T-helper 17 cell (primary cell): ENCODE measurements around the gene HACD2. TPM values are rescaled to one million over a fixed set of nuclear protein-coding genes. Genes with fewer than 3 reads are reported as not detected.
A peak's percentile ranks its signal among the peaks of the same experiment; 100 is the strongest.

Experiments used
- ATAC-seq: fragments of 150-1000 bp; cut with Tn5 transposase; 2 replicates; pipeline ENCODE4 v1.10.0; 2021; ENCODE audit warnings: mild to moderate bottlenecking, moderate library complexity
- DNase-seq, 3 donors: peaks; one replicate each; pipeline versions ENCODE4 v3.0.0 to v3.0.0-alpha.2; 2020 to 2021
- H3K9me3 ChIP-seq: one replicate; pipeline ENCODE4 v1.7.0; 2013; ENCODE audit warnings: low read length, mild to moderate bottlenecking; ENCODE audit not compliant: control insufficient read depth, poor library complexity, severe bottlenecking
- H3K27ac Mint-ChIP-seq: one replicate; pipeline ENCODE4 v1.8.0; 2022; ENCODE audit warnings: mild to moderate bottlenecking, moderate library complexity, mixed read lengths
- H3K27me3 Mint-ChIP-seq: one replicate; pipeline ENCODE4 v1.8.0; 2022; ENCODE audit warnings: mixed read lengths
- H3K36me3 Mint-ChIP-seq: one replicate; pipeline ENCODE4 v1.8.0; 2022; ENCODE audit warnings: low read depth, mixed read lengths
- H3K4me1 Mint-ChIP-seq: one replicate; pipeline ENCODE4 v1.8.0; 2022; ENCODE audit warnings: mild to moderate bottlenecking, mixed read lengths
- H3K4me3 Mint-ChIP-seq: one replicate; pipeline ENCODE4 v1.8.0; 2022; ENCODE audit warnings: mild to moderate bottlenecking, moderate library complexity, mixed read lengths
- total RNA-seq, 4 donors: library from RNA in 2 of 4; stranded (reverse) in 2 of 4; gene quantifications; one replicate each; pipeline ENCODE4 v1.2.3 and lab custom pipeline; 2022 to 2026

Gene HACD2
- total RNA-seq, 2 donors from 2014 or later, result 16.2 to 18.9 TPM

- ATAC-seq, result no peak
- no peak overlapping the region for H3K27ac Mint-ChIP-seq
- peak overlapping the region; percentile 47 for H3K4me3 Mint-ChIP-seq
- no peaks in the 10 kb centered on the region for H3K27me3 Mint-ChIP-seq
- H3K9me3 ChIP-seq, result no peaks in the 10 kb centered on the region
- H3K4me1 Mint-ChIP-seq, result peaks cover 12% of the 10 kb centered on the region
- H3K36me3 Mint-ChIP-seq, result peaks cover 2% of the 10 kb centered on the region
- DNase-seq, result no peak
Measured at GRCh38 chr3:123582315-123582714, 2.5 kb downstream of the HACD2 start.

DNA sequence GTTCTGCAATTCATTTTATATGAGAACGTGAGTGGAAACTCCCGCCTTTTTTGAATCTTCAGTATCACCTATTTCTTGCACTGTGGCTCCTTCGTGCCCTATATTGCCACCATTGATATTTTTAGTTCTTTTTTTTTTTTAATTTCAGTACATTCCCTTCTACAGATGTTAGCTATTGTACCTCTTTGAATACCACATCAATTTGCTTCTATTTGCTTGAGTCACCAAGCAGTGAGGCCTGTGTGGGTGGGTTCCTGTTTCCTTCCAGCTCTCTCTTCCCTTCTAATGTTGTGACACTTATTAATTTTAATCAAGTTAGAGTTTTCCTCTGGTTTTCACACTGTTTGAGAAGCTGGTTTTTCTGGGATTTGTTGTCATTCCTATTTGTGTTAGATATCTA lies 8.7 kb downstream of the HACD2 start:
- no peaks in the 10 kb centered on the region for H3K9me3 ChIP-seq
- H3K4me1 Mint-ChIP-seq, result peaks cover 6% of the 10 kb centered on the region
- H3K36me3 Mint-ChIP-seq, result peaks cover 4% of the 10 kb centered on the region
- no peak overlapping the region for H3K4me3 Mint-ChIP-seq
- no peaks in the 10 kb centered on the region for H3K27me3 Mint-ChIP-seq
- H3K27ac Mint-ChIP-seq, result no peak overlapping the region
- DNase-seq, result no peak
- ATAC-seq, result peak; percentile 40

- no peaks in the 10 kb centered on the region for H3K9me3 ChIP-seq
- peaks cover 14% of the 10 kb centered on the region for H3K4me1 Mint-ChIP-seq
- no peak overlapping the region for H3K4me3 Mint-ChIP-seq
- peaks cover 2% of the 10 kb centered on the region for H3K36me3 Mint-ChIP-seq
- H3K27me3 Mint-ChIP-seq, result no peaks in the 10 kb centered on the region
- no peak overlapping the region for H3K27ac Mint-ChIP-seq
- ATAC-seq (no peak), DNase-seq (no peak)
Measured at GRCh38 chr3:123571973-123572365, 12.9 kb downstream of the HACD2 start.

DNA sequence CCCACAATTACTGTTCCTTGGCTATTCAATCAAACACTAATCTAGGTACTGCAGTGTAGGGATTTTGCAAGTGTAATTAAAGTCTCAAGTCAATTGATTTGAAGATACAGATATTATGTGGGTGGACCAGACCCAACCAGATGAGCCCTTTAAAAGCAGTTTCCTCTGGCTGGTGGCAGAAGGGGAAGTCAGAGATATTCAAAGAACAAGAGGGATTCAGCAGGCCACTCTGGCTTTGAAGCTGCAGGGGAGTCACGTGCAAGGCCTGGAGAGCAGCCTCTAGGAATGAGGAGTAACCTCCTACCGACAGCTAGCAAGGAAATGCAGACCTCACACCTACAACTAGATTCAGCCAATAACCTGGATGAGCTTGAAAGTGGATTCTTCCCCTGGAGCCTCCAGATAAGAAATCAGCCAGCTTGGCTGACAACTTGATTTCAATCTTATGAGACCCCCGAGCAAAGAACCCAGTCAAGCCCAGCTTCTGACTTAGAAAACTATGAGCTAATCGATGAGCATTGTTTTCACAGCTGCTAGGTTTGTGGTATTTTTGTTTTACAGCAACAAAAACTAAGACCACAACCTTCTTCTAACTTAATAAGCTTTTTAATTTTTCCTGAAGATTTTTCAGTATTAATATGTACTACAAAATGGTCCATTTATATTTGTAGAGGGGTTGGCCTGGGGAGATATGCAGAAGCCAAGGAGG lies 13.4 kb downstream of the HACD2 start:
- no peak overlapping the region for H3K27ac Mint-ChIP-seq

GRCh38 chr3:123568875-123569274 lies 16.0 kb downstream of the HACD2 start:
- Mint-ChIP-seq H3K4me3 (no peak overlapping the region), H3K36me3 (peaks cover 6% of the 10 kb centered on the region), H3K4me1 (peaks cover 17% of the 10 kb centered on the region), H3K27ac (no peak overlapping the region), H3K27me3 (no peaks in the 10 kb centered on the region)
- no peak for ATAC-seq
- DNase-seq, result no peak
- H3K9me3 ChIP-seq, result no peaks in the 10 kb centered on the region

More for the DNA sequence above, 13.4 kb downstream of the HACD2 start:
- H3K4me1 Mint-ChIP-seq, result peaks cover 9% of the 10 kb centered on the region
- ATAC-seq (no peak), DNase-seq (no peak)
- H3K4me3 Mint-ChIP-seq, result no peak overlapping the region
- no peaks in the 10 kb centered on the region for H3K27me3 Mint-ChIP-seq
- no peaks in the 10 kb centered on the region for H3K9me3 ChIP-seq
- no peaks in the 10 kb centered on the region for H3K36me3 Mint-ChIP-seq

DNA sequence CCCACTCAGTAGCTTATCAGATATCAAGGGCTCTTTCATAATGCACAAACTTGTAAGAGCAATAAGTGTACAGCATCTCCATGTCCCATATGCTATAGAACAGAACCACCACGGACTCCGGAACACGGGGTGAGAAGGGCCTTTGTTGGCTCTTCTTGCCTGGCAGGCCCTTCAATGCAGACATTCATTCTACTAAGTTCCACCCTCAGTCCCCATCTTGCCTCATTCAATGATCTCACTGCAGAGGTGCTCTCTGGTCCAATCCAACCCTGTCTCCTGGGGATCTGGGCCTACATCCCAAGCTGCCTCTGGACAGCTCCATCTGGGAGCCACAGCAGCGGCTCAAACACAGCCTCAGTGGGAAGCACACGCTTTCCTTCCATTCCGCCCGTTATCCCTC lies 16.8 kb downstream of the HACD2 start:
- H3K9me3 ChIP-seq, result no peaks in the 10 kb centered on the region
- DNase-seq (no peak), ATAC-seq (no peak)
- H3K4me1 Mint-ChIP-seq, result peaks cover 22% of the 10 kb centered on the region
- H3K27ac Mint-ChIP-seq, result no peak overlapping the region
- H3K4me3 Mint-ChIP-seq, result no peak overlapping the region
- H3K36me3 Mint-ChIP-seq, result peaks cover 8% of the 10 kb centered on the region
- H3K27me3 Mint-ChIP-seq, result no peaks in the 10 kb centered on the region

- Mint-ChIP-seq H3K36me3 (peaks cover 8% of the 10 kb centered on the region), H3K4me3 (no peak overlapping the region), H3K27ac (peak overlapping the region; percentile 86), H3K4me1 (peaks cover 27% of the 10 kb centered on the region), H3K27me3 (no peaks in the 10 kb centered on the region)
- no peak for DNase-seq
- no peak for ATAC-seq
- no peaks in the 10 kb centered on the region for H3K9me3 ChIP-seq
Measured at GRCh38 chr3:123564056-123564455, 20.8 kb downstream of the HACD2 start.

DNA sequence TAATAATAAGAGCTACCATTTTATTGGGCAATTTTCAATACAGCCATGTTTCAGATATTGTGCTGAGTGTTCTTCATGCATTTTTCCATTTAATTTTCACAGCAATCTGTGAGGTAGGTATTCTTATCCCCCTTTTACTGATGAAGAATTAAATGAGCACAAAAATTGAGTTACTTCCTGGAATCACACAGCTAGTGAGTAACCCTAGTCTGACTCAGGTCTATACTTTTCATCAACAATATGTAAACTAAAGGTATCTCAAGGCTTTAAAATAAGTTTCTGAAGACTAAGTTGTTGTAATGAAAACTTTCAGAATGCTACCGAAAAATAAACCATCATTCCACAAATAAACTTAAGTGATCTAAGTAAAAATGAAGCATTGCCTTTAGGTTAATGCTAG lies 22.3 kb downstream of the HACD2 start:
- Mint-ChIP-seq H3K27me3 (no peaks in the 10 kb centered on the region), H3K4me3 (no peak overlapping the region), H3K4me1 (peaks cover 18% of the 10 kb centered on the region), H3K27ac (no peak overlapping the region), H3K36me3 (peaks cover 8% of the 10 kb centered on the region)
- DNase-seq, result no peak
- H3K9me3 ChIP-seq, result no peaks in the 10 kb centered on the region
- ATAC-seq, result no peak

DNA sequence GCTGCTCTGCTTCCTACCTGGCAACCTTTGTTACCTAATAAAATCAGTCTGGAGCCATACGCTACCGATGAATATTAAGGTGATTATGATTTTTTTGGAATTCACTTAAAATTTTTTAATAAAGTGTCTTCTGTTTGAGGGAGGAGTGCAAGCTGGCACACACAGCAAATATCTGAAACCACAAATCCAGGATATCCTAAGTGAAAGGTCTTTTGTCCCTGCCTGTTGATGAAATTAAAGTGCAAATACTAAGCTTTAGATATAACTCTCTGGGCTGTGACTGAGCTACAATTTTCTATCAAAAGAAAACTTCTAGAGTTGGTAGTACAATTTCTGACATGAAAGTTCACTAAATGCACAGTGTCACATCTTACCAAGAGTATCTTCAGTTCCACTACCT lies 23.7 kb downstream of the HACD2 start:
- no peak overlapping the region for H3K27ac Mint-ChIP-seq

DNA sequence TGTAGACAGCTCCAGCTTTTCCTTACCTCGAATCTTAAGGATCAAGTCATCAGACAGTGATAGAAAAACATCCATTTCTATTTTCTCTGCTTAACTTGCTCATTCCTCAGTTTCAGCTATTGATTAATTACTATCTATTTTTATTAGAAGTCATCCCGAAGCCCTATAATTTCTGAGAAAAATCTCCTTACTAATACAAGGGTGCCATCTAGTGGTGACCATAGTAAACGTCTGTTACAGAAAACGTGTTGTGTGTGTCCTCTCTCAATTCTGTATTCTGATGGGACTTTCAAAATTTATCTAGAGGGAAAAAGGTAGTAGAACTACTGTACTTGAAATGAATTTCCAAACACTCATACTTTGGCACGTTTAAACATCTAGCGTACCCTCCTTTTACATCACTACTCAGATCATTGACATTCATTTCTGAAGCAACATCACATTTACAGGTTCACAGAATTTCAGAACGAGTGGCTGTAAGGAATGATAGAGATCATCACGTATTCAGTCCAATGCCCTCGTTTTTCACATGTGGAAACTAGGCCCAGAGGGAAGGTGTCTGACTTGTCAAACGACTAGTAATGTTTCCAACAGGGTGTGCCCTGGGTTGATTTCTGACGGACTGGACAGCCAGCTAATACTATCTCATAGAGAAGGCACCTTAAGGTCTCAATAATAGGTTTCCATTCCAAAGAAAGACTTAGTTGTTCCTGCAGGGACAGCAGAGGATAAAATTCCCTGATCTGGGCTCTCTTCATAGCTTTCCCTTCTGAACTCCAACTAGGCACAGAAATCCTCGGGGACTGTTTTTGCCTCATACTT lies 25.6 kb downstream of the HACD2 start:
- peak; percentile 45 for ATAC-seq
- H3K36me3 Mint-ChIP-seq, result peaks cover 8% of the 10 kb centered on the region
- no peak overlapping the region for H3K27ac Mint-ChIP-seq
- H3K4me3 Mint-ChIP-seq, result no peak overlapping the region
- H3K4me1 Mint-ChIP-seq, result peaks cover 14% of the 10 kb centered on the region
- no peaks in the 10 kb centered on the region for H3K9me3 ChIP-seq
- no peaks in the 10 kb centered on the region for H3K27me3 Mint-ChIP-seq
- DNase-seq, result no peak

More for the DNA sequence above, 23.7 kb downstream of the HACD2 start:
- ATAC-seq, result no peak
- H3K27me3 Mint-ChIP-seq, result no peaks in the 10 kb centered on the region
- no peaks in the 10 kb centered on the region for H3K9me3 ChIP-seq
- no peak for DNase-seq
- H3K4me3 Mint-ChIP-seq, result no peak overlapping the region
- H3K36me3 Mint-ChIP-seq, result peaks cover 8% of the 10 kb centered on the region
- peaks cover 18% of the 10 kb centered on the region for H3K4me1 Mint-ChIP-seq

DNA sequence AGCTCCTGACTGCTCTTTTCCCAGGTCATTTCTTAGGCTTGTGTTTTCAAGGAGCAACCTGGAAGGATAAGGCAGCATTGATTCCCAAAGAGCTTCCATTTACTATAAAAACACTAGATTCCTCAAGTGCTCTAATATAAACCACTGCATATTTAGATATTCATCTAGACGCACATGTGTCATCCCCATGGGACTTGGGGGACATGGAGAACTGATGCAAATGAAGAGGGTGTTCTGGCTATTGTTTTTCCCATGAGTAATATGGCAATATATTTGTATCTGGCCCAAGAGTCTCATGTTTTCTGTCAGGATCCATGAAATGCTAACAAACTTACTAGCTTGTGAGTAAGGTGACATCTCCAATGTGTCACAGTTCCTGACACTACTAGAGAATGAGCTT lies 31.3 kb downstream of the HACD2 start:
- Mint-ChIP-seq H3K27me3 (no peaks in the 10 kb centered on the region), H3K4me1 (peaks cover 15% of the 10 kb centered on the region), H3K4me3 (no peak overlapping the region), H3K27ac (no peak overlapping the region), H3K36me3 (peaks cover 13% of the 10 kb centered on the region)
- no peaks in the 10 kb centered on the region for H3K9me3 ChIP-seq
- DNase-seq (no peak), ATAC-seq (no peak)

DNA sequence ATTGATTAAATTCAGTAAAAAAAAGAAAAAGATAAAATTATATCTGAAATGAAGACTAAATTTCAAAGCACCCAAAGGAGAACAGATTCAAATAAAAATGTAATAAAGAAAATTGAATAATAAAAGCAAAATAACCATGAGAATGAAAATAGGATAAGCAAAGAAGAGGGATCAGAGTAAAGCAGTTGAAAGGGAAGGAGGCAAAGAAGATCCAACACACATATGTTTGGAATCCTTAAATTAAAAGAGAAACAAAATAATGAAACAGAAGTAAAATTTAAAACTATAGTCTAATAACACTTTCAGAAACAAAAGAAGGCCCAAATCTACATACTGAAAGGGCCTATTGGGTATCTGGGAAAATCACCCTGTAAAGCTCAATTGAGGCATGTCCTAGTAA lies 32.1 kb downstream of the HACD2 start:
- no peak overlapping the region for H3K4me3 Mint-ChIP-seq
- H3K9me3 ChIP-seq, result no peaks in the 10 kb centered on the region
- DNase-seq (no peak), ATAC-seq (no peak)
- no peak overlapping the region for H3K27ac Mint-ChIP-seq
- peaks cover 13% of the 10 kb centered on the region for H3K36me3 Mint-ChIP-seq
- H3K4me1 Mint-ChIP-seq, result peaks cover 19% of the 10 kb centered on the region
- H3K27me3 Mint-ChIP-seq, result no peaks in the 10 kb centered on the region

DNA sequence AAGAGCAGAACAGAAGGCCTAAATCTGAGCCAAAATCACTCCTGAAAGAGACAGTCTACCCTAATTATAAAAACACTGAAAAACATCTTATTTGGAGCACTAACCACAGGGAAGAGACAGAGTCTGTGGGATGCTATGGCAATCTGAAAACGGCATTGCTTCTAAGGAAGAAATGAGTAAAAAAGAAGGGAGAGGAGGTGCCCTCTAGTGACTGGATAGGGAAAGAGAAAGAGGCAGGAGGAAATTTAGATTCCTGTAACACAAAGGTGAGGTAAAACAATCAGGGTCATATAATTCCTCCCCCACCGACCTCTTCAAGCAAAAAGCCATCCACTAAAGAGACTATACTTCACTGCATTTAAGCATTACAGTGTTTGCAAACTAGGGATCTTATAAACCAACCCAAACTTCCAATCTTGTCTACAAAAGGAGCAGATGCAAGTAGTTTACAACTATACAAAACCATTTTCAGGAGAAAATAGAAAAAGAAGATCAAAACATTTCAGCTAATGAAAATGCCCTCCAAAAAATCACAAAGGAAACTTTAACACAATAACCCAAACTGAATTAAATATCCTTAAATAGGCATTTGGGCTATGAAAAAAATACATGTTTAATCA lies 32.6 kb downstream of the HACD2 start:
- Mint-ChIP-seq H3K36me3 (peaks cover 13% of the 10 kb centered on the region), H3K27me3 (no peaks in the 10 kb centered on the region), H3K4me1 (peaks cover 19% of the 10 kb centered on the region), H3K27ac (no peak overlapping the region), H3K4me3 (no peak overlapping the region)
- H3K9me3 ChIP-seq, result no peaks in the 10 kb centered on the region
- DNase-seq (no peak), ATAC-seq (no peak)
